K562 (cell line): Measurements from ENCODE around the gene JMJD1C. TPM values are rescaled to one million over a fixed set of nuclear protein-coding genes. Genes with fewer than 3 reads are reported as not detected.

ENCODE experiments used
- ARID3A ChIP-seq: IDR thresholded peaks from 2 replicates; pipeline ENCODE4 v1.6.1; 2012; ENCODE audit warnings: low read depth, low read length, improper control_type of control experiment, borderline replicate concordance
- BRD9 ChIP-seq: fragments of 450-650 bp; IDR thresholded peaks from 2 replicates; pipeline ENCODE4 v1.6.1; 2018; ENCODE audit warnings: low read depth; ENCODE audit not compliant: partially characterized antibody
- CUX1 ChIP-seq: fragments of 200-800 bp; sonication (Bioruptor generic); IDR thresholded peaks from 2 replicates; pipeline ENCODE4 v1.6.1; 2016; ENCODE audit warnings: missing genetic modification characterization, missing compliant biosample characterization
- EP400 ChIP-seq: fragments of 450-650 bp; IDR thresholded peaks from 2 replicates; pipeline ENCODE4 v1.6.1; 2017; ENCODE audit warnings: antibody characterized with exemption, mild to moderate bottlenecking, moderate library complexity
- HDAC8 ChIP-seq: fragments of 450-650 bp; IDR thresholded peaks from 2 replicates; pipeline ENCODE4 v1.6.1; 2016; ENCODE audit warnings: mild to moderate bottlenecking, missing genetic modification characterization, moderate library complexity, missing compliant biosample characterization
- JUND ChIP-seq, 2 experiments: IDR thresholded peaks; 2 replicates in 1 of 2; 3 replicates in 1 of 2; pipeline ENCODE4 v1.6.1; 2011; ENCODE audit warnings: borderline replicate concordance in 2 of 2, low read depth in 2 of 2, low read length in 2 of 2, improper control_type of control experiment in 1 of 2, missing biosample characterization in 1 of 2, missing genetic modification characterization in 1 of 2, missing genetic modification reagents in 1 of 2
- RFX5 ChIP-seq: IDR thresholded peaks from 2 replicates; pipeline ENCODE4 v1.6.1; 2011; ENCODE audit warnings: low read depth, mild to moderate bottlenecking, improper control_type of control experiment, low read length
- THRA ChIP-seq: fragments of 450-650 bp; IDR thresholded peaks from 2 replicates; pipeline ENCODE4 v1.6.1; 2017; ENCODE audit warnings: mild to moderate bottlenecking, moderate library complexity
- ZBTB9 ChIP-seq: fragments of 450-650 bp; formaldehyde crosslinking; IDR thresholded peaks from 2 replicates; pipeline ENCODE4 v1.4.0; 2020; ENCODE audit warnings: mild to moderate bottlenecking, moderate library complexity
- ZNF134 ChIP-seq: fragments of 250-450 bp; sonication (Bioruptor Pico); conservative IDR thresholded peaks from 2 replicates; pipeline ENCODE4 v1.4.0; 2020
- ZNF639 ChIP-seq, 2 experiments: fragments of 200-800 bp in 1 of 2; sonication (Bioruptor generic) in 1 of 2; sonication (generic) in 1 of 2; formaldehyde crosslinking in 1 of 2; IDR thresholded peaks in 1 of 2; conservative IDR thresholded peaks in 1 of 2; 2 replicates each; pipeline versions ENCODE4 v1.5.0 to v1.6.1; 2016 to 2020; ENCODE audit warnings: missing compliant biosample characterization in 1 of 2, missing genetic modification characterization in 1 of 2, missing genetic modification reagents in 1 of 2
- ZNF766 ChIP-seq: fragments of 200-800 bp; sonication (Bioruptor generic); conservative IDR thresholded peaks from 2 replicates; pipeline ENCODE4 v1.6.1; 2016; ENCODE audit warnings: missing genetic modification characterization, missing compliant biosample characterization
- polyA plus RNA-seq, 8 experiments: library from polyadenylated mRNA; depleted of rRNA in 4 of 8; stranded (reverse) in 5 of 8; unstranded in 3 of 8; fragments of >200 nt; fragmentation: Nextera tagmentation in 2 of 8; fragmentation: Illumina TruSeq in 1 of 8; extraction: Ambion mirVana in 2 of 8; extraction: Trizol in 1 of 8; gene quantifications; 2 replicates each; pipeline versions ENCODE4 v1.2.1 to v1.2.3, GENCODE V29; 2011 to 2014; ENCODE audit warnings: inconsistent platforms in 1 of 8, missing spikeins in 1 of 8
- total RNA-seq, 7 experiments: library from RNA; depleted of rRNA in 6 of 7; stranded (reverse); fragments of >200 nt in 6 of 7; fragmentation: Illumina TruSeq in 2 of 7; extraction: Trizol in 2 of 7; gene quantifications; 2 replicates each; pipeline versions ENCODE4 v1.2.1 to v1.2.3, GENCODE V29; 2011 to 2021; ENCODE audit warnings: low replicate concordance in 1 of 7

Gene JMJD1C
- total and polyA plus RNA-seq, 9 of the 15 experiments (the other 6 are each of a cell fraction or from before 2014, with no cell fraction given), result 25.3 to 68.0 (median 47.2) TPM

- TF ChIP-seq ARID3A (peak; percentile 76; the same call in 1 of the 2 replicates), CUX1 (CRISPR knock-in tag) (0 out of 2 replicates have a peak, but pooled peaks have one; percentile 28), RFX5 (no peak), ZNF639 (CRISPR knock-in tag; conservative IDR thresholded peaks at IDR 0.05 in 1 of 2, IDR thresholded peaks at IDR 0.05 in 1 of 2) (no peak), ZBTB9 (no peak), BRD9 (no peak), ZNF134 (no peak), ZNF766 (CRISPR knock-in tag) (no peak), JUND (IDR thresholded peaks at IDR 0.05; ENCODE audit: borderline replicate concordance, low read depth, low read length) (0 out of 2 replicates have a peak, but pooled peaks have one; percentile 36), JUND (tag; IDR thresholded peaks at IDR 0.05; ENCODE audit: borderline replicate concordance, low read depth, low read length) (no peak), THRA (0 out of 2 replicates have a peak, but pooled peaks have one; percentile 6), EP400 (peak; percentile 36; the same call in 1 of the 2 replicates), HDAC8 (tag) (no peak)
Observed at GRCh38 chr10:63217120-63217605, 248.6 kb downstream of the JMJD1C start (continued).
